ENCODE results near the gene EXOC6. TPM values are rescaled to one million over a fixed set of nuclear protein-coding genes. Genes with fewer than 3 reads are reported as not detected.
A peak's percentile ranks its signal among the peaks of the same experiment; 100 is the strongest.
"Not testable (repeated sequence)": the region's sequence is repeated elsewhere in the genome, so short reads cannot be mapped to it uniquely, and the experiment has no call there.

Gene EXOC6
- total RNA-seq, 1 experiment from 2014 or later, result 17.0 TPM

GRCh38 chr10:92972066-92972870 is 123.9 kb downstream of the EXOC6 start:
- no peak overlapping the region for H3K4me3 ChIP-seq (ENCODE audit: low read depth in 2 of 2, low read length in 2 of 2)
- H3K36me3 ChIP-seq (ENCODE audit: control insufficient read depth, insufficient read depth, low read length), result no peaks in the 10 kb centered on the region
- no peaks in the 10 kb centered on the region for H3K4me1 ChIP-seq (ENCODE audit: control insufficient read depth, insufficient read depth, low read length)
- ChIA-PET CTCF (no interaction called here), POLR2A (interaction anchor here (0.6 kb wide), 1 partner anchor 523 kb away, joined by 12 read pairs; no protein-coding TSS in a partner anchor)
- in situ Hi-C loops (cut with HindIII; ENCODE audit: low pct_unique_long_range_greater_than_20kb, low sequenced_read_pairs) (no loop called here), intact Hi-C loops (cut with micrococcal nuclease; ENCODE audit: unreplicated experiment) (no loop called here)
- no peaks in the 10 kb centered on the region for H3K9me3 ChIP-seq (ENCODE audit: control insufficient read depth, insufficient read depth, low read depth, low read length)
- H3K27ac ChIP-seq (ENCODE audit: low read length), result no peak overlapping the region
- BruUV-seq (replicated peaks), result no TSS peak
- ATAC-seq (no peak), DNase-seq (ENCODE audit: low read depth, low spot score) (peak; percentile 12)
- TF ChIP-seq TCF7L2 (IDR thresholded peaks at IDR 0.05; ENCODE audit: low read depth, low read length) (no peak), POLR2AphosphoS5 (IDR thresholded peaks at IDR 0.05; ENCODE audit: low read depth, low read length) (no peak), SIN3A (IDR thresholded peaks at IDR 0.05; ENCODE audit: borderline replicate concordance, insufficient read depth, low read depth, low read length) (no peak)
- TF ChIP-seq, protein P1, sequence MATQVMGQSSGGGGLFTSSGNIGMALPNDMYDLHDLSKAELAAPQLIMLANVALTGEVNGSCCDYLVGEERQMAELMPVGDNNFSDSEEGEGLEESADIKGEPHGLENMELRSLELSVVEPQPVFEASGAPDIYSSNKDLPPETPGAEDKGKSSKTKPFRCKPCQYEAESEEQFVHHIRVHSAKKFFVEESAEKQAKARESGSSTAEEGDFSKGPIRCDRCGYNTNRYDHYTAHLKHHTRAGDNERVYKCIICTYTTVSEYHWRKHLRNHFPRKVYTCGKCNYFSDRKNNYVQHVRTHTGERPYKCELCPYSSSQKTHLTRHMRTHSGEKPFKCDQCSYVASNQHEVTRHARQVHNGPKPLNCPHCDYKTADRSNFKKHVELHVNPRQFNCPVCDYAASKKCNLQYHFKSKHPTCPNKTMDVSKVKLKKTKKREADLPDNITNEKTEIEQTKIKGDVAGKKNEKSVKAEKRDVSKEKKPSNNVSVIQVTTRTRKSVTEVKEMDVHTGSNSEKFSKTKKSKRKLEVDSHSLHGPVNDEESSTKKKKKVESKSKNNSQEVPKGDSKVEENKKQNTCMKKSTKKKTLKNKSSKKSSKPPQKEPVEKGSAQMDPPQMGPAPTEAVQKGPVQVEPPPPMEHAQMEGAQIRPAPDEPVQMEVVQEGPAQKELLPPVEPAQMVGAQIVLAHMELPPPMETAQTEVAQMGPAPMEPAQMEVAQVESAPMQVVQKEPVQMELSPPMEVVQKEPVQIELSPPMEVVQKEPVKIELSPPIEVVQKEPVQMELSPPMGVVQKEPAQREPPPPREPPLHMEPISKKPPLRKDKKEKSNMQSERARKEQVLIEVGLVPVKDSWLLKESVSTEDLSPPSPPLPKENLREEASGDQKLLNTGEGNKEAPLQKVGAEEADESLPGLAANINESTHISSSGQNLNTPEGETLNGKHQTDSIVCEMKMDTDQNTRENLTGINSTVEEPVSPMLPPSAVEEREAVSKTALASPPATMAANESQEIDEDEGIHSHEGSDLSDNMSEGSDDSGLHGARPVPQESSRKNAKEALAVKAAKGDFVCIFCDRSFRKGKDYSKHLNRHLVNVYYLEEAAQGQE (IDR thresholded peaks at IDR 0.05; ENCODE audit: insufficient read depth in 1 of 2, low read depth in 2 of 2, low read length in 1 of 2), result no peak
- TF ChIP-seq, protein P2, sequence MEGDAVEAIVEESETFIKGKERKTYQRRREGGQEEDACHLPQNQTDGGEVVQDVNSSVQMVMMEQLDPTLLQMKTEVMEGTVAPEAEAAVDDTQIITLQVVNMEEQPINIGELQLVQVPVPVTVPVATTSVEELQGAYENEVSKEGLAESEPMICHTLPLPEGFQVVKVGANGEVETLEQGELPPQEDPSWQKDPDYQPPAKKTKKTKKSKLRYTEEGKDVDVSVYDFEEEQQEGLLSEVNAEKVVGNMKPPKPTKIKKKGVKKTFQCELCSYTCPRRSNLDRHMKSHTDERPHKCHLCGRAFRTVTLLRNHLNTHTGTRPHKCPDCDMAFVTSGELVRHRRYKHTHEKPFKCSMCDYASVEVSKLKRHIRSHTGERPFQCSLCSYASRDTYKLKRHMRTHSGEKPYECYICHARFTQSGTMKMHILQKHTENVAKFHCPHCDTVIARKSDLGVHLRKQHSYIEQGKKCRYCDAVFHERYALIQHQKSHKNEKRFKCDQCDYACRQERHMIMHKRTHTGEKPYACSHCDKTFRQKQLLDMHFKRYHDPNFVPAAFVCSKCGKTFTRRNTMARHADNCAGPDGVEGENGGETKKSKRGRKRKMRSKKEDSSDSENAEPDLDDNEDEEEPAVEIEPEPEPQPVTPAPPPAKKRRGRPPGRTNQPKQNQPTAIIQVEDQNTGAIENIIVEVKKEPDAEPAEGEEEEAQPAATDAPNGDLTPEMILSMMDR (IDR thresholded peaks at IDR 0.05), result no peak
- H3K27me3 ChIP-seq (ENCODE audit: control insufficient read depth, insufficient read depth, low read length), result no peaks in the 10 kb centered on the region

DNA sequence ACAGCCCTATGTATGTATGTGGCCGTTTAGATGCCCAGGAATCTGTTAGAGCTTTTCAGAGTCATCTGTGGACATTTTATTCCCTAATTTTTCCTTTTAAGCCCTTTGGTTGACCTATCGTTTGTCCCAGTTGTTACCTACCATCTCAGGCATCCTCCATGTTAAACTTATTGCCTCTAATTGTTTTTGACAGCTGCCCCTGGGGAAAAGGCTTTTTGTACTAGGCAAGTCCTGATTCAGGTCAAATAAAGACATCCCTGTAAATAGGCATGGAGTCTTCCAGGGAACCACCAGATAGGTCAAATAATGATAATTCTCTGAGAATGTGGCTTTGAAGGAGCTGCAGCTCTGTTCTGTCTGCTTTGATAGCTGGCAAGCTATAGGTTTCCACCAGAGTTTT is 124.6 kb downstream of the EXOC6 start:
- in situ Hi-C loops (cut with HindIII; ENCODE audit: low pct_unique_long_range_greater_than_20kb, low sequenced_read_pairs) (no loop called here), intact Hi-C loops (cut with micrococcal nuclease; ENCODE audit: unreplicated experiment) (no loop called here)
- Histone ChIP-seq H3K36me3 (ENCODE audit: control insufficient read depth, insufficient read depth, low read length) (no peaks in the 10 kb centered on the region), H3K27me3 (ENCODE audit: control insufficient read depth, insufficient read depth, low read length) (no peaks in the 10 kb centered on the region), H3K4me1 (ENCODE audit: control insufficient read depth, insufficient read depth, low read length) (no peaks in the 10 kb centered on the region), H3K27ac (ENCODE audit: low read length) (no peak overlapping the region), H3K4me3 (ENCODE audit: low read depth in 2 of 2, low read length in 2 of 2) (no peak overlapping the region), H3K9me3 (ENCODE audit: control insufficient read depth, insufficient read depth, low read depth, low read length) (no peaks in the 10 kb centered on the region)
- BruUV-seq (replicated peaks), result no TSS peak
- TF ChIP-seq, protein P2 (IDR thresholded peaks at IDR 0.05), result no peak
- TF ChIP-seq TCF7L2 (IDR thresholded peaks at IDR 0.05; ENCODE audit: low read depth, low read length) (no peak), SIN3A (IDR thresholded peaks at IDR 0.05; ENCODE audit: borderline replicate concordance, insufficient read depth, low read depth, low read length) (no peak), POLR2AphosphoS5 (IDR thresholded peaks at IDR 0.05; ENCODE audit: low read depth, low read length) (no peak)
- TF ChIP-seq, protein P1 (IDR thresholded peaks at IDR 0.05; ENCODE audit: insufficient read depth in 1 of 2, low read depth in 2 of 2, low read length in 1 of 2), result no peak
- DNase-seq (ENCODE audit: low read depth, low spot score) (no peak), ATAC-seq (no peak)
- ChIA-PET POLR2A (interaction anchor here (0.6 kb wide), 1 partner anchor 523 kb away, joined by 12 read pairs; no protein-coding TSS in a partner anchor), CTCF (no interaction called here)

DNA sequence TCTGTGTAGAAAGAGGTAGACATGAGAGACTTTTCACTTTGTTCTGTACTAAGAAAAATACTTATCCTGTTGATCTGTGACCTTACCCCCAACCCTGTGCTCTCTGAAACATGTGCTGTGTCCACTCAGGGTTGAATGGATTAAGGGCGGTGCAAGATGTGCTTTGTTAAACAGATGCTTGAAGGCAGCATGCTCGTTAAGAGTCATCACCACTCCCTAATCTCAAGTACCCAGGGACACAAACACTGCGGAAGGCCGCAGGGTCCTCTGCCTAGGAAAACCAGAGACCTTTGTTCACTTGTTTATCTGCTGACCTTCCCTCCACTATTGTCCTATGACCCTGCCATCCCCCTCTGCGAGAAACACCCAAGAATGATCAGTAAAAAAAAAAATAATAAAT is 128.0 kb downstream of the EXOC6 start:
- H3K9me3 ChIP-seq (ENCODE audit: control insufficient read depth, insufficient read depth, low read depth, low read length); H3K4me1 ChIP-seq (ENCODE audit: control insufficient read depth, insufficient read depth, low read length); H3K27ac ChIP-seq (ENCODE audit: low read length); intact Hi-C loops (cut with micrococcal nuclease; ENCODE audit: unreplicated experiment); H3K36me3 ChIP-seq (ENCODE audit: control insufficient read depth, insufficient read depth, low read length); BruUV-seq (replicated peaks); H3K27me3 ChIP-seq (ENCODE audit: control insufficient read depth, insufficient read depth, low read length); ATAC-seq; H3K4me3 ChIP-seq (ENCODE audit: low read depth in 2 of 2, low read length in 2 of 2); in situ Hi-C loops (cut with HindIII; ENCODE audit: low pct_unique_long_range_greater_than_20kb, low sequenced_read_pairs); CTCF ChIA-PET; DNase-seq (ENCODE audit: low read depth, low spot score): not testable (repeated sequence)
- POLR2A ChIA-PET, result interaction anchor here (0.6 to 0.7 kb wide), 2 partner anchors 91 to 316 kb away, joined by 3 read pairs; no protein-coding TSS in a partner anchor
